Transverse colon (tissue), 4 donors: ENCODE data around the gene MYL2. TPM values are rescaled to one million over a fixed set of nuclear protein-coding genes. Genes with fewer than 3 reads are reported as not detected.

ENCODE experiments used
- DNase-seq: peaks from one replicate; pipeline ENCODE4 v3.0.0-alpha.2; 2019
- H3K27ac ChIP-seq, 4 donors: fragments of 200-600 bp; sonication (generic); 2 replicates each; pipeline ENCODE4 v1.5.1; 2016 to 2018; ENCODE audit warnings: inconsistent platforms in 4 of 4
- H3K27me3 ChIP-seq: fragments of 200-600 bp; sonication (generic); 2 replicates; pipeline ENCODE4 v1.5.1; 2017; ENCODE audit warnings: inconsistent platforms
- H3K36me3 ChIP-seq, 4 donors: fragments of 200-600 bp; sonication (generic); 2 replicates each; pipeline ENCODE4 v1.5.1; 2017 to 2019; ENCODE audit warnings: inconsistent platforms in 4 of 4
- H3K4me1 ChIP-seq, 4 donors: fragments of 200-600 bp; sonication (generic); 2 replicates each; pipeline ENCODE4 v1.5.1; 2017 to 2020; ENCODE audit warnings: inconsistent platforms in 4 of 4
- H3K4me3 ChIP-seq, 4 donors: fragments of 200-600 bp; sonication (generic); 1 replicate in 1 of 4; 2 replicates in 3 of 4; pipeline versions ENCODE4 v1.5.1 to v1.6.1; 2017 to 2019; ENCODE audit warnings: inconsistent platforms in 4 of 4
- H3K9me3 ChIP-seq, 2 donors: fragments of 200-600 bp; sonication (generic); 2 replicates each; pipeline ENCODE4 v1.5.1; 2017 to 2019; ENCODE audit warnings: inconsistent platforms in 2 of 2
- CTCF ChIP-seq, 5 experiments: fragments of 200-600 bp in 3 of 5; fragments of 450-650 bp in 2 of 5; sonication (generic) in 3 of 5; IDR thresholded peaks; 1 replicate in 2 of 5; 2 replicates in 3 of 5; pipeline ENCODE4 v1.5.1; 2016 to 2017; ENCODE audit warnings: antibody characterized with exemption in 5 of 5, inconsistent platforms in 3 of 5, mild to moderate bottlenecking in 2 of 5, moderate library complexity in 1 of 5
- EP300 ChIP-seq: sonication (generic); formaldehyde crosslinking; IDR thresholded peaks from one replicate; pipeline ENCODE4 v1.6.1; 2017; ENCODE audit warnings: antibody characterized with exemption, low read depth
- POLR2A ChIP-seq: fragments of 450-650 bp; IDR thresholded peaks from one replicate; pipeline ENCODE4 v1.6.1; 2016; ENCODE audit warnings: antibody characterized with exemption, mild to moderate bottlenecking, moderate library complexity
- POLR2AphosphoS5 ChIP-seq, 3 donors: sonication (generic); formaldehyde crosslinking; IDR thresholded peaks; one replicate each; pipeline ENCODE4 v1.6.1; 2016; ENCODE audit warnings: antibody characterized with exemption in 3 of 3
- WGBS, 2 donors: methylation state at CpG; one replicate each; pipeline ENCODE4 v1.1.5; 2018; ENCODE audit warnings: low coverage in 1 of 2; 5-methylcytosine and 5-hydroxymethylcytosine counted together
- in situ Hi-C, 4 donors: fragments of 200-750 bp; cut with MboI; loops; one replicate each; pipeline versions ENCODE4 v1.15.0 to v1.15.1; 2017; ENCODE audit warnings: low sequenced_read_pairs in 3 of 4, low pct_ligation_motif_present in 1 of 4, low pct_unique_long_range_greater_than_20kb in 1 of 4
- intact Hi-C: fragments of 100-400 bp; cut with DNase I; formaldehyde crosslinking; loops from one replicate; pipeline ENCODE4 v1.15.1; 2023; ENCODE audit warnings: low total_unique reads
- total RNA-seq, 4 donors: library from RNA; depleted of rRNA; stranded (reverse); fragments of >200 nt; gene quantifications; one replicate each; pipeline ENCODE4 v1.1.0, GENCODE V29; 2016

Gene MYL2
- total RNA-seq, 4 donors from 2014 or later, result 2.2 TPM; not detected in 3

GRCh38 chr12:110917961-110918360, 2.4 kb downstream of the MYL2 start:
- Histone ChIP-seq H3K36me3 (no peaks in the 10 kb centered on the region), H3K27ac (no peak overlapping the region), H3K9me3 (no peaks in the 10 kb centered on the region), H3K4me1 (no peaks in the 10 kb centered on the region), H3K4me3 (no peak overlapping the region), H3K27me3 (no peaks in the 10 kb centered on the region)
- DNase-seq, result no peak
- 82 to 86% methylated on average over 7 of the region's 7 CpGs for WGBS, 2 donors
- intact Hi-C loops (no loop called here), in situ Hi-C loops (no loop called here)
- TF ChIP-seq EP300, result no peak
- TF ChIP-seq POLR2A, result no peak
- no peak for TF ChIP-seq POLR2AphosphoS5 (IDR thresholded peaks at IDR 0.05)
- no peak for TF ChIP-seq CTCF (IDR thresholded peaks at IDR 0.05)

- in situ Hi-C loops, result no loop called here
Observed at GRCh38 chr12:110917467-110917866, 2.9 kb downstream of the MYL2 start.

GRCh38 chr12:110916295-110916875, 4.0 kb downstream of the MYL2 start:
- in situ Hi-C loops, result no loop called here
- no peak for DNase-seq
- no peak for TF ChIP-seq POLR2AphosphoS5 (IDR thresholded peaks at IDR 0.05)
- no peak for TF ChIP-seq POLR2A
- TF ChIP-seq CTCF (IDR thresholded peaks at IDR 0.05), result no peak
- TF ChIP-seq EP300, result no peak
- no peaks in the 10 kb centered on the region for H3K4me1 ChIP-seq
- no peak overlapping the region for H3K4me3 ChIP-seq
- intact Hi-C loops, result no loop called here
- no peaks in the 10 kb centered on the region for H3K36me3 ChIP-seq
- H3K27me3 ChIP-seq, result no peaks in the 10 kb centered on the region
- no peaks in the 10 kb centered on the region for H3K9me3 ChIP-seq
- no peak overlapping the region for H3K27ac ChIP-seq
- 71 to 74% methylated on average over 3 of the region's 3 CpGs for WGBS, 2 donors

More at GRCh38 chr12:110917467-110917866, 2.9 kb downstream of the MYL2 start:
- Histone ChIP-seq H3K9me3 (no peaks in the 10 kb centered on the region), H3K27me3 (no peaks in the 10 kb centered on the region), H3K4me1 (no peaks in the 10 kb centered on the region), H3K4me3 (no peak overlapping the region), H3K27ac (no peak overlapping the region), H3K36me3 (no peaks in the 10 kb centered on the region)
- intact Hi-C loops, result no loop called here
- no peak for DNase-seq
- TF ChIP-seq POLR2A (no peak), CTCF (IDR thresholded peaks at IDR 0.05) (no peak), EP300 (no peak), POLR2AphosphoS5 (IDR thresholded peaks at IDR 0.05) (no peak)
- 61% methylated on average over 5 of the region's 5 CpGs; no CpG with 5 or more reads in 1 of the 2 donors for WGBS, 2 donors

DNA sequence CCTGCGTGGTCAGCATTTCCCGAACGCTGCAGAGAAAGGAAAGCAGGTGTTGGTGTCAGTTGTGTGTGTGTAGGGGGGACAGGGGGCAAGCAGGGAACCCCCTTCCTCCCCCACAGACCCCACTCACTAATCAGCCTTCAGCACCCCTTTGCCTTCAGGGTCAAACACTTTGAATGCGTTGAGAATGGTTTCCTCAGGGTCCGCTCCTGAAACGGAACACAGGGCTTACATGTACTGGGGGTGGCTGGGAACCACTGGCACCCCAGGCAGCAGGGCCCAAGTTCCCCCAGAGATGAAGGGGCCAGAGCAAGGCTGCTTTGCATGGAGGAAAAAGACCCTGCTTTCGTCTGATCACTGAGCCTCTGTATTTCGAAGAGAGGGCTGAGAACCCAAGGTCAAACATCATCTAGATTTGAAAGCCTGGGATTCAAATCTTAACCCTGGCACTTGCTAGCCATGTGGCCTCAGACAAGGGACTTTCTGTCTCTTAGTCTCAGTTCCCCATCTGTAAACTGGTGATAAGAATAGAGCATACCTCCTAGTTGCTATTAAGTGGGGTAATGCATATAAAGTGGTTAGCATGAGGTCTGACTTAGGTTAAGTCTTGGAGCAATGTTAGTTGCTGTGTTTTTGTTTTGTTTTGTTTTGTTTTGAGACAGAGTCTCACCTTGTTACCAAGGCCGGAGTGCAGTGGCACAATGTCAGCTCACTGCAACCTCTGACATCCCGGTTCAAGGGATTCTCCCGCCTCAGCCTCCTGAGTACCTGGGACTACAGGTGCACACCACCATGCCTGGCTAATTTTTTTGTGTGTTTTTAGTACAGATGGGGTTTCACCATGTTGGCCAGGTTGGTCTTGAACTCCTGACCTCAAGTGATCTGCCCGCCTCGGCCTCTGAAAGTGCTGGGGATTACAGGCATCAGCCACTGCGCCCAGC, 7.0 kb downstream of the MYL2 start:
- no peak for TF ChIP-seq EP300
- no peak for TF ChIP-seq CTCF (IDR thresholded peaks at IDR 0.05)
- no peak for TF ChIP-seq POLR2A
- no peak for TF ChIP-seq POLR2AphosphoS5 (IDR thresholded peaks at IDR 0.05)
- H3K36me3 ChIP-seq, result no peaks in the 10 kb centered on the region
- no peaks in the 10 kb centered on the region for H3K4me1 ChIP-seq
- intact Hi-C loops (no loop called here), in situ Hi-C loops (no loop called here)
- no peak for DNase-seq
- peak overlapping the region in 1 of 4 donors; percentile 48 for H3K27ac ChIP-seq
- H3K4me3 ChIP-seq, result no peak overlapping the region
- no peaks in the 10 kb centered on the region for H3K9me3 ChIP-seq
- 74 to 90% methylated on average over 2 to 14 of the region's 14 CpGs for WGBS, 2 donors
- no peaks in the 10 kb centered on the region for H3K27me3 ChIP-seq
